Esophagus squamous epithelium (tissue), 4 donors: ENCODE results near the gene MYO15B.

Experiments used
- POLR2A ChIP-seq, 4 donors: fragments of 450-650 bp; IDR thresholded peaks; one replicate each; pipeline ENCODE4 v1.6.1; 2017; ENCODE audit warnings: antibody characterized with exemption in 4 of 4, mild to moderate bottlenecking in 4 of 4, moderate library complexity in 3 of 4
- TF ChIP-seq, protein P1 (sequence below), 6 experiments: fragments of 450-650 bp in 4 of 6; fragments of 200-600 bp in 2 of 6; sonication (generic) in 2 of 6; IDR thresholded peaks; one replicate each; pipeline ENCODE4 v1.5.1; 2016 to 2019; ENCODE audit warnings: antibody characterized with exemption in 6 of 6, mild to moderate bottlenecking in 4 of 6, moderate library complexity in 4 of 6

DNA sequence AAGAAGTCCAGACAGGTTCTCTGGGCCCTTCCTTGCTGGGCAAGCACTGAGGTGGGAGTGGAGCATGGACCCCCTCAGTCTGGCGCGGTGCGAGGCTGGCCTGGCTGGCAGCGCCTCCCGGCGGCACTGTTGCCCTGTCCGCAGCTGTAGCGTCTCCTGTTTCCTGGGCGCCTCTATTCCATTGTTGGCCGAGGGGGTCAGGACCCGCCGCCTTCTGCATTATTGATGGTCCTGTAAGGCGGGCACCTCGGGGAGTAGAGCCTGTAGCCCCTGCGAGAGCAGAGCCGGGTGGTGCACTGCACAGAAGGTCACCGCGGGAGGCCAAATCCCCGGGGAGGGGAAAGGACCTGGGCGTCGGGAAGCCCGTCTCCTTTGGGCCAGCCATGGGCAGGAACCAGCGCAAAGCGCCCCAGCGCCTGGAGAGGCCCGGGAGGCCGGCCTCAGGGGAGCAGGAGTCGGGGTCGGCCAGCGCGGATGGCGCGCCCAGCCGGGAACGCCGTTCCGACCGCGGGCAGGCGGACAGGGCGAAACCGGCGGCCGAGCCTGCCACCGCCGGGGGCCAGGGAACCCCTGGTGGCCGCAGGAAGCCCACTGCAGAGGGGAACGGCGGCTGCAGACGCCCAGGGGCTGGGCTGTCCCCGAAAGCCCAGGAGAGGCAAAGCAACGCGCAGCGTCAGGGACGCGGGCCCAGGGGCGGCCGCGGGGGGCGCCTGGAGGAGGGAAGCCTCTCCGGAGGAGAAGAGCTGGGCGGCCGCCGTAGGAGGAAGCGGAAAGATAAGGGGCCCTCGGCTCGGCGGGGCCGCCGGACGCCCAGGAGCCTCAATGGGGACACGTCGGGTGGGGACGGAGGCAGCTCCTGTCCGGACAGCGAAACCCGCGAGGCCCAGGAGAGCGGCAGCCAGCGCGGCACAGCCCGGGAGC is at the start of gene MYO15B:
- peak in 2 of 4 donors; percentile 41 to 54 for TF ChIP-seq POLR2A (IDR thresholded peaks at IDR 0.05)
- TF ChIP-seq, protein P1, sequence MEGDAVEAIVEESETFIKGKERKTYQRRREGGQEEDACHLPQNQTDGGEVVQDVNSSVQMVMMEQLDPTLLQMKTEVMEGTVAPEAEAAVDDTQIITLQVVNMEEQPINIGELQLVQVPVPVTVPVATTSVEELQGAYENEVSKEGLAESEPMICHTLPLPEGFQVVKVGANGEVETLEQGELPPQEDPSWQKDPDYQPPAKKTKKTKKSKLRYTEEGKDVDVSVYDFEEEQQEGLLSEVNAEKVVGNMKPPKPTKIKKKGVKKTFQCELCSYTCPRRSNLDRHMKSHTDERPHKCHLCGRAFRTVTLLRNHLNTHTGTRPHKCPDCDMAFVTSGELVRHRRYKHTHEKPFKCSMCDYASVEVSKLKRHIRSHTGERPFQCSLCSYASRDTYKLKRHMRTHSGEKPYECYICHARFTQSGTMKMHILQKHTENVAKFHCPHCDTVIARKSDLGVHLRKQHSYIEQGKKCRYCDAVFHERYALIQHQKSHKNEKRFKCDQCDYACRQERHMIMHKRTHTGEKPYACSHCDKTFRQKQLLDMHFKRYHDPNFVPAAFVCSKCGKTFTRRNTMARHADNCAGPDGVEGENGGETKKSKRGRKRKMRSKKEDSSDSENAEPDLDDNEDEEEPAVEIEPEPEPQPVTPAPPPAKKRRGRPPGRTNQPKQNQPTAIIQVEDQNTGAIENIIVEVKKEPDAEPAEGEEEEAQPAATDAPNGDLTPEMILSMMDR (IDR thresholded peaks at IDR 0.05), result peak in 5 of 6 experiments; percentile 22 to 47 (median 31)
